OCI-LY7 (cell line): ENCODE results near the gene DMGDH.

Experiments used
- EZH2phosphoT487 ChIP-seq: fragments of 200-600 bp; sonication (generic); IDR thresholded peaks from 2 replicates; pipeline ENCODE4 v1.6.1; 2018; ENCODE audit warnings: low read depth, borderline replicate concordance, mild to moderate bottlenecking, mixed run types, antibody characterized with exemption, low read length, moderate library complexity, mixed read lengths
- TF ChIP-seq, protein P1 (sequence below): fragments of 200-600 bp; sonication (generic); conservative IDR thresholded peaks from 2 replicates; pipeline ENCODE4 v1.5.1; 2014; ENCODE audit warnings: mild to moderate bottlenecking, antibody characterized with exemption, low read length, moderate library complexity, mixed read lengths

DNA sequence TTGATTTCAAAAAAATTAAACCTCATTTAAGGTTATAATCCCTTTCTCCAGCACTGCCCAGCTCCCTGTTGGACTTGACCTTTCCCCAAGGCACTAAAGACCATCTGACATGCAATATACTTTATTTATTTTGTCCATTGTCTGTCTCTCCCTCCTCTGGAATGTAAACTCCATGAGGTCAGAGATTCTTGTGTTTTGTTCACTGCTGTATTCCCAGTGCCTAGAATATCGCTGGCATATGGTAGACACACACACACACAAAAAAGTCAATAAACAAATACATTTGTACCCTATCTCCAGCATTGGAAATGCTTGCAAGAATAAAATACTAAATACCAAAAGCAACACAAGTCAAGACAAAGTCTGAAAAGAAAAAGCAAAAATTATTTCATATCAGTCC, 67.1 kb downstream of the DMGDH start:
- TF ChIP-seq, protein P1, sequence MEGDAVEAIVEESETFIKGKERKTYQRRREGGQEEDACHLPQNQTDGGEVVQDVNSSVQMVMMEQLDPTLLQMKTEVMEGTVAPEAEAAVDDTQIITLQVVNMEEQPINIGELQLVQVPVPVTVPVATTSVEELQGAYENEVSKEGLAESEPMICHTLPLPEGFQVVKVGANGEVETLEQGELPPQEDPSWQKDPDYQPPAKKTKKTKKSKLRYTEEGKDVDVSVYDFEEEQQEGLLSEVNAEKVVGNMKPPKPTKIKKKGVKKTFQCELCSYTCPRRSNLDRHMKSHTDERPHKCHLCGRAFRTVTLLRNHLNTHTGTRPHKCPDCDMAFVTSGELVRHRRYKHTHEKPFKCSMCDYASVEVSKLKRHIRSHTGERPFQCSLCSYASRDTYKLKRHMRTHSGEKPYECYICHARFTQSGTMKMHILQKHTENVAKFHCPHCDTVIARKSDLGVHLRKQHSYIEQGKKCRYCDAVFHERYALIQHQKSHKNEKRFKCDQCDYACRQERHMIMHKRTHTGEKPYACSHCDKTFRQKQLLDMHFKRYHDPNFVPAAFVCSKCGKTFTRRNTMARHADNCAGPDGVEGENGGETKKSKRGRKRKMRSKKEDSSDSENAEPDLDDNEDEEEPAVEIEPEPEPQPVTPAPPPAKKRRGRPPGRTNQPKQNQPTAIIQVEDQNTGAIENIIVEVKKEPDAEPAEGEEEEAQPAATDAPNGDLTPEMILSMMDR, result no peak
- TF ChIP-seq EZH2phosphoT487, result no peak
